Coronary artery (tissue), 2 donors: Measurements from ENCODE around the gene ZSWIM3.

Experiments
- DNase-seq: peaks from one replicate; pipeline ENCODE4 v3.0.0-alpha.2; 2017; ENCODE audit warnings: low spot score
- H3K27ac ChIP-seq, 2 donors: fragments of 200-600 bp; sonication (generic); one replicate each; pipeline ENCODE4 v1.5.1; 2016 to 2019
- H3K4me3 ChIP-seq: fragments of 200-600 bp; sonication (generic); 2 replicates; pipeline ENCODE4 v1.5.1; 2016; ENCODE audit warnings: mild to moderate bottlenecking, moderate library complexity
- CTCF ChIP-seq: fragments of 200-600 bp; sonication (generic); IDR thresholded peaks from one replicate; pipeline ENCODE4 v1.5.1; 2019; ENCODE audit warnings: antibody characterized with exemption

ZSWIM3 gene

DNA sequence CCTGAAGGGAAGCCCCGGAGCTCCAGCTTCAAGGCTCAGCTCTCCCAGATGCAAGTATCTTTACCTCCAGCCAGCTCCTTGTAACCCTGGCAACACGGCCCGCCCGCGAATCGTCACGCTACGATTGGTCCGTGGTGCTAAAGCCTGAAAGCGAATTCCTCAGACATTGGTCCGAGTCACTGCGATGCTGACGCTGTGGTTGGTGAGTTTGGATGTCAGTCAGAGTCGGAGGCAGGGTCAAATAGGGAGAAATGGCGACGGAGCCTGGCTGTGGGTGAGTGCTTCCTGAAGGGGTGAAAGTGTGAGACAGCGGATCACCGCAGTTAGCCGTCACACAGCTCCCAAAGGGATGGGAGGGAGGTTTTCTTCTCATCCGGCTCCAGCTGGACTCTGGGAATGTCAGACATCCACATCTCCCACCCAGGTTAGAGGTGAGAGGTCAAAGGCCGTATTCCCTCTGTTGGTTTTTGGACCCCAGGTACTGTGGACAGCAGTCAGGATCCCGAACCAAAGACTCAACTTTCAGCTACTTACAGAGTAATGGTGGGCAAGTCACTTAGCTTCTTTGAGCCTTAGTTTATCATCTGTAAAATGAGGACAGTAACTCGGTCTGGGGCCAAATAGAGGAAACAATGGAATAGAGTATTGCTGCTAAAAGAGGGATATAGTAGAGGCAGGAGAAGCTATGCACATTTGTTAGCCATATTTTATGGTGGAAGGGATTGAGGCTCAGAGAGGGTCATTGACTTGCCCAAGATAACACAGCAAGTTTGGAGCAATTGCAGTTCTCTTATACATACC lies 23.8 kb downstream of the ZSWIM3 start, which contains the start of gene ZSWIM1:
TSS of gene ZSWIM1 (plus strand) at position 240 of the 801 bp plus-strand sequence. CDS start 1,366 bp downstream, outside the sequence.
- H3K4me3 ChIP-seq, result peak within 1 kb of the TSS; percentile 79
- peak; percentile 99 for DNase-seq
- H3K27ac ChIP-seq, result peak within 1 kb of the TSS; percentile 51 to 93
- TF ChIP-seq CTCF, result no peak

GRCh38 chr20:45882469-45883099 lies 25.2 kb downstream of the ZSWIM3 start:
- H3K27ac ChIP-seq, result no peak overlapping the region
- no peak overlapping the region for H3K4me3 ChIP-seq
- TF ChIP-seq CTCF, result no peak
- no peak for DNase-seq

DNA sequence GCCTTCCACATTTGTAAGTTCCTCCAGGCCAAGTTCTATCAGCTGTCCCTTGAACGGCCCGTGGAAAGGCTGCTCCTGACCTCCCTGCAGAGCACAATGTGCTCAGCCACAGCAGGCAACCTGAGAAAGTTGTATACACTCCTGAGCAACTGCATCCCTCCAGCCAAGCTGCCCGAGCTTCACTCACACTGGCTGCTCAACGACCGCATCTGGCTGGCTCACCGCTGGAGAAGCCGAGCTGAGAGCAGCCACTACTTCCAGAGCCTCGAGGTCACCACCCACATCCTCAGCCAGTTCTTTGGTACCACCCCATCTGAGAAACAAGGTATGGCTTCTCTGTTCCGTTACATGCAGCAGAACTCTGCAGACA lies 25.7 kb downstream of the ZSWIM3 start:
- no peak overlapping the region for H3K4me3 ChIP-seq
- no peak for TF ChIP-seq CTCF
- no peak for DNase-seq
- no peak overlapping the region for H3K27ac ChIP-seq

DNA sequence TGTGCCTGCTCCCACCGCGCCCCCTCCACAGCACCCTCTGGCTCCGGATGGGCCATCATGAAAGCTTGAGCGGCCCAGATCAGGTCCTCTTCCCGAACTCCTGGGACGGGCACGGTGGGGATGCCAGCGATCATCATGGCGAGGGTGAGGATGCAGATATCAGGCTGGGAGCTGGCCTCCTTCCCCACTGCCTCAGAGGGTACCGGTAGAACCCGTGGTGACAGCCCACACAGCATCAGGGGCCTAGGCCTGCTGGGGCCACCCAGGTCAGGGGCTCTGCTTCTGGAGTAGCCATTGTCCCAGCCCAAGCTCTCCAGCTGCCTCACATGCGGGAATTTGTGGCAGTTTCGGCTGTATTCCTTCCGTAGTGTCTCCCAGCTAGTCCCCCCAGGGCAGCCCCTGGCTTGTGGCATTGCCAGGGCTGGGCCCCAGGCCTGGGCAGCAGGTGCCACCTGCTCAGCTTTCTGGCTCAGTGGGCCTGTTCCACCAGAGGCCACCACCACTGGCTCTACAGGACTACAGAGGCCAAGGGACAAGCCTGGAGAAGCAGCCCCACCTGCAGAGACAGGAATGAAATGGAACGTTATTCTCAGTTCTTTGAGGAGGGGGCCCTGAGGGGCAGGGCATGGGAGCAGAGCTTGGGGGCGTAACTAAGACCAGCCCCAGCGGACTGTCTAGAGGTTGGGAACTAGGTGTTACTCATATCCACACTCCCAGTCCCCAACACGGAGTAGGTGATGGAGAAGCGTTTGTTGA lies 29.4 kb downstream of the ZSWIM3 start:
- no peak overlapping the region for H3K4me3 ChIP-seq
- no peak for TF ChIP-seq CTCF
- DNase-seq, result no peak
- H3K27ac ChIP-seq, result no peak overlapping the region

- no peak for TF ChIP-seq CTCF
These were observed 29.9 kb downstream of the ZSWIM3 start, which contains the start of gene SPATA25 for GRCh38 chr20:45887346-45887715. TSS of gene SPATA25 (minus strand) at chr20:45887622. CDS start at chr20:45887590, 32 bp downstream.

GRCh38 chr20:45888681-45889080 lies 31.3 kb downstream of the ZSWIM3 start:
- no peak overlapping the region for H3K4me3 ChIP-seq
- no peak overlapping the region for H3K27ac ChIP-seq
- DNase-seq, result no peak
- no peak for TF ChIP-seq CTCF

More at GRCh38 chr20:45887346-45887715, 29.9 kb downstream of the ZSWIM3 start, which contains the start of gene SPATA25:
- DNase-seq, result no peak
- Histone ChIP-seq H3K27ac (no peak within 1 kb of the TSS), H3K4me3 (no peak within 1 kb of the TSS)
